CD14-positive monocyte (primary cell): ENCODE data around the gene PATE4. TPM values are rescaled to one million over a fixed set of nuclear protein-coding genes. Genes with fewer than 3 reads are reported as not detected.

Experiments
- DNase-seq, 3 donors: peaks; one replicate each; pipeline ENCODE4 v3.0.0-alpha.2; 2011 to 2022
- H2AFZ ChIP-seq: 2 replicates; pipeline ENCODE4 v1.6.0; 2012; ENCODE audit warnings: mild to moderate bottlenecking, low read depth, low read length, inconsistent platforms; ENCODE audit not compliant: insufficient read depth, poor library complexity, severe bottlenecking
- H3K27ac ChIP-seq, 2 donors: 1 replicate in 1 of 2; 2 replicates in 1 of 2; pipeline ENCODE4 v1.5.1; 2012 to 2013; ENCODE audit warnings: low read length in 2 of 2, control low read depth in 1 of 2, inconsistent platforms in 1 of 2, low read depth in 1 of 2, mild to moderate bottlenecking in 1 of 2
- H3K27me3 ChIP-seq, 2 donors: one replicate each; pipeline versions ENCODE4 v1.6.0 to v1.6.1; 2011 to 2013; ENCODE audit warnings: low read length in 2 of 2; ENCODE audit not compliant: control insufficient read depth in 2 of 2, insufficient read depth in 2 of 2
- H3K36me3 ChIP-seq, 2 donors: replicated peaks in 1 of 2; 1 replicate in 1 of 2; 2 replicates in 1 of 2; pipeline versions ENCODE4 v1.5.1 to v1.6.1; 2012 to 2013; ENCODE audit warnings: low read length in 2 of 2, control low read depth in 1 of 2, inconsistent platforms in 1 of 2, mild to moderate bottlenecking in 1 of 2; ENCODE audit not compliant: insufficient read depth in 2 of 2, control insufficient read depth in 1 of 2
- H3K4me1 ChIP-seq, 2 donors: 1 replicate in 1 of 2; 2 replicates in 1 of 2; pipeline versions ENCODE4 v1.5.1 to v1.6.1; 2012 to 2013; ENCODE audit warnings: low read length in 2 of 2, control low read depth in 1 of 2, inconsistent platforms in 1 of 2, mild to moderate bottlenecking in 1 of 2, moderate library complexity in 1 of 2; ENCODE audit not compliant: insufficient read depth in 2 of 2, control insufficient read depth in 1 of 2
- H3K4me2 ChIP-seq: replicated peaks from 2 replicates; pipeline ENCODE3; 2012; ENCODE audit warnings: low read length, moderate library complexity, mild to moderate bottlenecking; ENCODE audit not compliant: poor library complexity, severe bottlenecking; ENCODE audit errors: extremely low read depth
- H3K4me3 ChIP-seq, 3 experiments: fragments of 200-600 bp in 1 of 3; sonication (generic) in 1 of 3; replicated peaks in 1 of 3; 1 replicate in 2 of 3; 2 replicates in 1 of 3; pipeline ENCODE4 v1.5.1; 2011 to 2013; ENCODE audit warnings: low read length in 3 of 3, mild to moderate bottlenecking in 3 of 3, control low read depth in 2 of 3, low read depth in 2 of 3, inconsistent platforms in 1 of 3, moderate library complexity in 1 of 3
- H3K79me2 ChIP-seq: 2 replicates; pipeline ENCODE4 v1.6.0; 2012; ENCODE audit warnings: mild to moderate bottlenecking, control low read depth, inconsistent platforms, low read length, moderate library complexity; ENCODE audit not compliant: insufficient read depth
- H3K9ac ChIP-seq: 2 replicates; pipeline ENCODE4 v1.6.0; 2017; ENCODE audit warnings: low read length, mild to moderate bottlenecking; ENCODE audit not compliant: insufficient read depth, poor library complexity, severe bottlenecking
- H3K9me3 ChIP-seq, 2 donors: replicated peaks in 1 of 2; 1 replicate in 1 of 2; 2 replicates in 1 of 2; pipeline versions ENCODE4 v1.5.1 to v1.6.1; 2012 to 2013; ENCODE audit warnings: low read length in 2 of 2, control low read depth in 1 of 2; ENCODE audit not compliant: control insufficient read depth in 1 of 2, insufficient read depth in 1 of 2
- H4K20me1 ChIP-seq: 2 replicates; pipeline ENCODE4 v1.6.0; 2012; ENCODE audit warnings: mild to moderate bottlenecking, low read length, control low read depth, moderate library complexity; ENCODE audit not compliant: insufficient read depth
- H3K27ac Mint-ChIP-seq, 7 donors: one replicate each; pipeline ENCODE4 v1.8.0; 2020; ENCODE audit warnings: mild to moderate bottlenecking in 7 of 7, mixed read lengths in 7 of 7, moderate library complexity in 6 of 7, inconsistent platforms in 2 of 7
- H3K27me3 Mint-ChIP-seq, 3 donors: one replicate each; pipeline ENCODE4 v1.8.0; 2021 to 2022; ENCODE audit warnings: low read depth in 3 of 3, mild to moderate bottlenecking in 3 of 3, mixed read lengths in 3 of 3, moderate library complexity in 3 of 3, inconsistent platforms in 1 of 3
- H3K36me3 Mint-ChIP-seq, 2 donors: one replicate each; pipeline ENCODE4 v1.8.0; 2020; ENCODE audit warnings: mixed read lengths in 2 of 2, inconsistent platforms in 1 of 2, mild to moderate bottlenecking in 1 of 2
- H3K4me1 Mint-ChIP-seq: one replicate; pipeline ENCODE4 v1.8.0; 2020; ENCODE audit warnings: mild to moderate bottlenecking, mixed read lengths
- H3K4me3 Mint-ChIP-seq, 2 donors: one replicate each; pipeline ENCODE4 v1.8.0; 2020; ENCODE audit warnings: mild to moderate bottlenecking in 2 of 2, mixed read lengths in 2 of 2, moderate library complexity in 1 of 2
- H3K9me3 Mint-ChIP-seq, 7 donors: one replicate each; pipeline ENCODE4 v1.8.0; 2020 to 2022; ENCODE audit warnings: mixed read lengths in 7 of 7, mild to moderate bottlenecking in 6 of 7, moderate library complexity in 6 of 7, inconsistent platforms in 2 of 7
- WGBS: methylation state at CpG from one replicate; pipeline ENCODE4 v1.1.5; 2013; ENCODE audit warnings: missing lambda C conversion rate; ENCODE audit not compliant: insufficient coverage; 5-methylcytosine and 5-hydroxymethylcytosine counted together
- intact Hi-C, 2 donors: fragments of 100-400 bp; cut with micrococcal nuclease; formaldehyde crosslinking; loops; one replicate each; pipeline versions ENCODE4 v1.15.0 to v1.15.1; 2023
- polyA plus RNA-seq, 3 donors: library from polyadenylated mRNA; depleted of rRNA in 1 of 3; unstranded in 2 of 3; stranded (reverse) in 1 of 3; fragments of 300-500 nt in 2 of 3; fragments of >200 nt in 1 of 3; fragmentation: Illumina TruSeq in 2 of 3; gene quantifications; 1 replicate in 2 of 3; 2 replicates in 1 of 3; pipeline ENCODE4 v1.2.3, GENCODE V29; 2012 to 2021
- TF ChIP-seq, protein P1 (sequence below): fragments of 200-600 bp; IDR thresholded peaks from one replicate; pipeline ENCODE4 v1.8.0; 2022; ENCODE audit warnings: antibody characterized with exemption, mild to moderate bottlenecking

The PATE4 gene
- polyA plus RNA-seq, 3 donors = not detected

DNA sequence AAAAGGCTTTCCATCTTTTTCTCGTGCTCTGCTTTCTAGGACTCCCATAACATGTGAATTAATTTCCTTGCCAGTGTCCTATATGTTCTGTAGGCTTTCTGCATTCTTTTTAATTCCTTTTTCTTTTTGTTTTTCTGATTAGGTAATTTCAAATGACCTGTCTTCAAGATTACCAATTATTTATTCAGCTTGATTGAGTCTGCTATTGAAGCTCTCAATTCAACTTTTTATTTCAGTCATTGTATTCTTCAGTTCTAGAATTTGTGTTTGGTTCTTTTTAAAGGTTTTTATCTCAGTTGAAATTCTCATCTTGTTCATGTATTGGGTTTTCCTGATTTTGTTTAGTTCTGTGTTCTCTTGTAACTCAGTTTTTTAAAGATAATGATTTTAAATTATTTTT is 30.7 kb upstream of the PATE4 start:
- Histone ChIP-seq H3K27me3 (no peaks in the 10 kb centered on the region), H3K9me3 (peaks cover 14 to 26% of the 10 kb centered on the region in 2 donors), H3K36me3 (no peaks in the 10 kb centered on the region), H3K4me3 (no peak overlapping the region), H3K27ac (no peak overlapping the region), H3K9ac (no peak overlapping the region), H4K20me1 (no peaks in the 10 kb centered on the region), H3K4me1 (no peaks in the 10 kb centered on the region), H3K4me2 (no peak overlapping the region), H3K79me2 (no peaks in the 10 kb centered on the region), H2AFZ (no peak overlapping the region)
- H3K4me1 Mint-ChIP-seq = no peaks in the 10 kb centered on the region
- no peaks in the 10 kb centered on the region for H3K36me3 Mint-ChIP-seq
- intact Hi-C loops = no loop called here
- H3K27ac Mint-ChIP-seq = no peak overlapping the region
- peaks cover 8 to 24% (median 19%) of the 10 kb centered on the region in 7 donors for H3K9me3 Mint-ChIP-seq
- TF ChIP-seq, protein P1, sequence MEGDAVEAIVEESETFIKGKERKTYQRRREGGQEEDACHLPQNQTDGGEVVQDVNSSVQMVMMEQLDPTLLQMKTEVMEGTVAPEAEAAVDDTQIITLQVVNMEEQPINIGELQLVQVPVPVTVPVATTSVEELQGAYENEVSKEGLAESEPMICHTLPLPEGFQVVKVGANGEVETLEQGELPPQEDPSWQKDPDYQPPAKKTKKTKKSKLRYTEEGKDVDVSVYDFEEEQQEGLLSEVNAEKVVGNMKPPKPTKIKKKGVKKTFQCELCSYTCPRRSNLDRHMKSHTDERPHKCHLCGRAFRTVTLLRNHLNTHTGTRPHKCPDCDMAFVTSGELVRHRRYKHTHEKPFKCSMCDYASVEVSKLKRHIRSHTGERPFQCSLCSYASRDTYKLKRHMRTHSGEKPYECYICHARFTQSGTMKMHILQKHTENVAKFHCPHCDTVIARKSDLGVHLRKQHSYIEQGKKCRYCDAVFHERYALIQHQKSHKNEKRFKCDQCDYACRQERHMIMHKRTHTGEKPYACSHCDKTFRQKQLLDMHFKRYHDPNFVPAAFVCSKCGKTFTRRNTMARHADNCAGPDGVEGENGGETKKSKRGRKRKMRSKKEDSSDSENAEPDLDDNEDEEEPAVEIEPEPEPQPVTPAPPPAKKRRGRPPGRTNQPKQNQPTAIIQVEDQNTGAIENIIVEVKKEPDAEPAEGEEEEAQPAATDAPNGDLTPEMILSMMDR = no peak
- no peak overlapping the region for H3K4me3 Mint-ChIP-seq
- DNase-seq = no peak
- WGBS = no CpG with 5 or more reads among the region's 1 CpG
- peaks cover 0 to 1% (median 1%) of the 10 kb centered on the region in 3 donors for H3K27me3 Mint-ChIP-seq

DNA sequence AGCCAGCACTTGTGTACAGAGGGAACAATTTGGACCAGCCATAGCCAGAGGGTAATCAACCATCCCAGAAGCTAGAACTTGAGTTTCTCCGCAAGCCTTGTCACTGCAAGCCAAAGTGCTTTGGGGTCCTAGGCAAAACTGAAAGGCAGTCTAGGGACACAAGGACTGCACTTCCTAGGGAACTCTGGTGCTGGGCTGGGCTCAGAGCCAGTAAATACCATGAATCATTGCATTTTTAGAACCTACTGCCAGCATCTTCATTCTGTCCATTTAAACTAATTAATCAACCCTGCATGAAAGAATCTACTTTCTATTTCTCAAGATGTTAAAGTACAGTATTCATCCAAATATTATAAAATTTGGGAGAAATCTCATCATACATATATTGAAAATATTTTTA is 25.2 kb upstream of the PATE4 start:
- peaks cover 8 to 9% of the 10 kb centered on the region in 2 donors for H3K9me3 ChIP-seq
- H3K9ac ChIP-seq = no peak overlapping the region
- no CpG with 5 or more reads among the region's 1 CpG for WGBS
- DNase-seq = no peak
- H3K27ac ChIP-seq = no peak overlapping the region
- TF ChIP-seq, protein P1 = no peak
- H3K36me3 ChIP-seq = no peaks in the 10 kb centered on the region
- H3K27me3 ChIP-seq = no peaks in the 10 kb centered on the region
- no peak overlapping the region for H3K4me3 ChIP-seq
- intact Hi-C loops = no loop called here
- Mint-ChIP-seq H3K4me1 (no peaks in the 10 kb centered on the region), H3K27me3 (no peaks in the 10 kb centered on the region), H3K9me3 (peaks cover 3 to 11% (median 9%) of the 10 kb centered on the region in 7 donors), H3K27ac (no peak overlapping the region), H3K36me3 (no peaks in the 10 kb centered on the region), H3K4me3 (no peak overlapping the region)
- H3K4me1 ChIP-seq = no peaks in the 10 kb centered on the region
- no peaks in the 10 kb centered on the region for H4K20me1 ChIP-seq
- H3K4me2 ChIP-seq = no peak overlapping the region
- no peaks in the 10 kb centered on the region for H3K79me2 ChIP-seq
- no peak overlapping the region for H2AFZ ChIP-seq
